ENCODE results near the gene MED17. TPM values are rescaled to one million over a fixed set of nuclear protein-coding genes. Genes with fewer than 3 reads are reported as not detected.

Gene MED17
- total RNA-seq, 2 donors from 2014 or later, result 19.3 to 21.8 TPM

GRCh38 chr11:93841446-93841845 lies 57.4 kb downstream of the MED17 start:
- DNase-seq (no peak), ATAC-seq (no peak)
- intact Hi-C loops (cut with DNase I), result no loop called here

- ATAC-seq, result no peak
- no peak for DNase-seq
- intact Hi-C loops (cut with DNase I), result no loop called here
Observed at GRCh38 chr11:93842034-93842433, 58.0 kb downstream of the MED17 start.

GRCh38 chr11:93842461-93842860 lies 58.4 kb downstream of the MED17 start:
- ATAC-seq, result peak in 1 of 2 donors; percentile 91
- peak; percentile 78 for DNase-seq
- intact Hi-C loops (cut with DNase I), result no loop called here

- intact Hi-C loops (cut with DNase I), result no loop called here
- no peak for DNase-seq
- no peak for ATAC-seq
Observed at GRCh38 chr11:93843906-93844305, 59.8 kb downstream of the MED17 start.

GRCh38 chr11:93844568-93844967 lies 60.5 kb downstream of the MED17 start:
- ATAC-seq (no peak), DNase-seq (no peak)
- intact Hi-C loops (cut with DNase I), result no loop called here

GRCh38 chr11:93845181-93846092 lies 61.4 kb downstream of the MED17 start:
- intact Hi-C loops (cut with DNase I), result no loop called here
- ATAC-seq, result no peak
- no peak for DNase-seq

- intact Hi-C loops (cut with DNase I), result no loop called here
- DNase-seq (no peak), ATAC-seq (no peak)
Observed at GRCh38 chr11:93846411-93846810, 62.3 kb downstream of the MED17 start.

GRCh38 chr11:93849201-93849600 lies 65.1 kb downstream of the MED17 start:
- no peak for DNase-seq
- intact Hi-C loops (cut with DNase I), result no loop called here
- no peak for ATAC-seq

- DNase-seq, result peak; percentile 57
- peak; percentile 85 to 88 for ATAC-seq
- intact Hi-C loops (cut with DNase I), result no loop called here
Observed at GRCh38 chr11:93849751-93850593, 65.9 kb downstream of the MED17 start.

- ATAC-seq (no peak), DNase-seq (no peak)
- intact Hi-C loops (cut with DNase I), result no loop called here
Observed at GRCh38 chr11:93850594-93851018, 66.5 kb downstream of the MED17 start, which contains the start of gene VSTM5. Gene VSTM5, minus strand, starts transcription at chr11:93850618. Its CDS starts 116 bp downstream, at chr11:93850502.

- DNase-seq (no peak), ATAC-seq (no peak)
- intact Hi-C loops (cut with DNase I), result no loop called here
Observed at GRCh38 chr11:93852242-93852641, 68.2 kb downstream of the MED17 start.

- intact Hi-C loops (cut with DNase I), result no loop called here
- ATAC-seq (peak; percentile 30 to 72), DNase-seq (no peak)
Observed at GRCh38 chr11:93857413-93858120, 73.5 kb downstream of the MED17 start.

GRCh38 chr11:93858121-93858775 lies 74.2 kb downstream of the MED17 start:
- DNase-seq (no peak), ATAC-seq (no peak)
- intact Hi-C loops (cut with DNase I), result no loop called here

GRCh38 chr11:93861808-93862207 lies 77.7 kb downstream of the MED17 start:
- DNase-seq (peak; percentile 55), ATAC-seq (peak; percentile 53 to 74)
- intact Hi-C loops (cut with DNase I), result no loop called here

Other genes with a start within 250 kb of the MED17 start
- gene SMCO4, start 240.9 kb upstream of the MED17 start, total RNA-seq, result 10 to 100 TPM; 35.9 to 40.7 TPM
- gene CEP295, start 122.6 kb upstream of the MED17 start, total RNA-seq, result 1 to 10 TPM; 5.9 to 6.4 TPM
- gene TAF1D, start 42.8 kb upstream of the MED17 start, total RNA-seq, result 10 to 100 TPM; 29.6 to 53.2 TPM
- 10 to 100 TPM; 27.2 to 28.4 TPM for gene C11orf54, start 42.6 kb upstream of the MED17 start, total RNA-seq
- gene VSTM5, start 66.3 kb downstream of the MED17 start, total RNA-seq, result under 1 TPM; 0.21 to 0.37 TPM
- gene HEPHL1, start 237.1 kb downstream of the MED17 start, total RNA-seq, result not detected